DND-41 (cell line): ENCODE measurements around the gene NLRC3.

Experiments used
- ATAC-seq: fragments of 200-7000 bp; cut with Tn5 transposase; 3 replicates; pipeline ENCODE4 v1.9.1; 2021; ENCODE audit warnings: low read depth; ENCODE audit not compliant: insufficient read depth
- DNase-seq: peaks from one replicate; pipeline ENCODE4 v3.0.0-alpha.2; 2020
- H2AFZ ChIP-seq: 2 replicates; pipeline ENCODE4 v1.6.0; 2012; ENCODE audit warnings: low read depth, low read length
- H3K27ac ChIP-seq: 2 replicates; pipeline ENCODE4 v1.5.1; 2012; ENCODE audit warnings: low read length, inconsistent platforms
- H3K27me3 ChIP-seq: fragments of 200-600 bp; sonication (generic); 2 replicates; pipeline ENCODE4 v1.6.0; 2012; ENCODE audit warnings: low read length, mild to moderate bottlenecking, inconsistent platforms; ENCODE audit not compliant: insufficient read depth, poor library complexity
- H3K36me3 ChIP-seq: 2 replicates; pipeline ENCODE4 v1.5.1; 2012; ENCODE audit warnings: low read length, inconsistent platforms; ENCODE audit not compliant: insufficient read depth
- H3K4me1 ChIP-seq: 2 replicates; pipeline ENCODE4 v1.5.1; 2012; ENCODE audit warnings: mild to moderate bottlenecking, low read length; ENCODE audit not compliant: insufficient read depth
- H3K4me2 ChIP-seq: 2 replicates; pipeline ENCODE4 v1.6.0; 2012; ENCODE audit warnings: mild to moderate bottlenecking, moderate library complexity, low read length, inconsistent platforms; ENCODE audit not compliant: insufficient read depth
- H3K4me3 ChIP-seq, 2 experiments: fragments of 200-600 bp in 1 of 2; shearing (Covaris generic) in 1 of 2; 2 replicates each; pipeline ENCODE4 v1.5.1; 2012 to 2016; ENCODE audit warnings: inconsistent platforms in 2 of 2, low read length in 2 of 2, mild to moderate bottlenecking in 2 of 2, low read depth in 1 of 2, moderate library complexity in 1 of 2
- H3K79me2 ChIP-seq: 2 replicates; pipeline ENCODE4 v1.6.0; 2012; ENCODE audit warnings: low read length, inconsistent platforms; ENCODE audit not compliant: insufficient read depth
- H3K9ac ChIP-seq: 2 replicates; pipeline ENCODE4 v1.6.0; 2012; ENCODE audit warnings: low read depth, mild to moderate bottlenecking, inconsistent platforms, low read length, moderate library complexity
- H3K9me3 ChIP-seq: 2 replicates; pipeline ENCODE4 v1.5.1; 2012; ENCODE audit warnings: low read length, moderate library complexity, mild to moderate bottlenecking, inconsistent platforms; ENCODE audit not compliant: insufficient read depth, severe bottlenecking
- H4K20me1 ChIP-seq: 2 replicates; pipeline ENCODE4 v1.6.0; 2012; ENCODE audit warnings: low read length; ENCODE audit not compliant: insufficient read depth
- EZH2 ChIP-seq: IDR thresholded peaks from 3 replicates; pipeline ENCODE4 v1.6.1; 2012; ENCODE audit warnings: borderline replicate concordance, low read depth, mild to moderate bottlenecking, moderate library complexity, low read length, inconsistent platforms; ENCODE audit not compliant: severe bottlenecking
- TF ChIP-seq, protein P1 (sequence below): IDR thresholded peaks from 2 replicates; pipeline ENCODE4 v1.5.1; 2012; ENCODE audit warnings: borderline replicate concordance, low read length, moderate library complexity, mild to moderate bottlenecking; ENCODE audit not compliant: poor library complexity, severe bottlenecking; ENCODE audit errors: extremely low read depth

The NLRC3 gene

DNA sequence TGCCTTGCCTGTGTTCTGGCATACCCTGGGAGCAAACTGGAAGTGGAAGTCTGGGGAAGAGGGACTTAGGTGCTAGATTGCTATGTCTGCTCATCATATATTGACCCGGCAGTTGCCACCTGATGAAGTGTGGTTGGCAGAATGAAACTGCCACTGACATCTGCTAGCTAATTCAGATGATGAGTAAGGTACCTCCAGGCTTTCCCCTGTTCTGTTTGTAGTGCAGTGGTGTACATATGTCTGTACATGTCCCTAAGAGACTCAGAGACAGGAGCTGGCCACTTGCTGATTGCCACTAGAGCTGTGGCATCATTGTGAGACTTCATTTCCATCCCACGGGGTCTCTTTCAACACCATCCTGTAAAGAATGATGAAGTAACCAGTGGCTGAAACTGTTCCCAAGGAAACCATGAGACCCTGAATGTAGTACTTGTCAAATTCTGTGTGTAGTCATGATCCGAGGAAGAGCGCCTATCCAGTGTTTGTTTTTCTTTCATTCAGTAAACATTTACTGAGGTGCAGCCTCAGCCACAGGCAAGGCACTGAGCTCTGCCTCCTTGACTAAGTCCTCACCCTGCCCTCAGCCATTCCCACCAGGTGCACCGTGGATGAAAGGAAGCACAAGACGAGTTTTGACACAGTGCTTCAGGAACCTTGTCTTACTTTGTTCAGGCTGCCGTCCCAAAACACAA, 63.2 kb downstream of the NLRC3 start:
- no peak for ATAC-seq
- no peak overlapping the region for H3K4me2 ChIP-seq
- H4K20me1 ChIP-seq = 0 out of 2 replicates have a peak, but pooled peaks cover 2% of the 10 kb centered on the region
- H2AFZ ChIP-seq = no peak overlapping the region
- H3K4me1 ChIP-seq = peaks cover 7% of the 10 kb centered on the region
- DNase-seq = no peak
- no peak overlapping the region for H3K9ac ChIP-seq
- no peak for TF ChIP-seq EZH2
- TF ChIP-seq, protein P1, sequence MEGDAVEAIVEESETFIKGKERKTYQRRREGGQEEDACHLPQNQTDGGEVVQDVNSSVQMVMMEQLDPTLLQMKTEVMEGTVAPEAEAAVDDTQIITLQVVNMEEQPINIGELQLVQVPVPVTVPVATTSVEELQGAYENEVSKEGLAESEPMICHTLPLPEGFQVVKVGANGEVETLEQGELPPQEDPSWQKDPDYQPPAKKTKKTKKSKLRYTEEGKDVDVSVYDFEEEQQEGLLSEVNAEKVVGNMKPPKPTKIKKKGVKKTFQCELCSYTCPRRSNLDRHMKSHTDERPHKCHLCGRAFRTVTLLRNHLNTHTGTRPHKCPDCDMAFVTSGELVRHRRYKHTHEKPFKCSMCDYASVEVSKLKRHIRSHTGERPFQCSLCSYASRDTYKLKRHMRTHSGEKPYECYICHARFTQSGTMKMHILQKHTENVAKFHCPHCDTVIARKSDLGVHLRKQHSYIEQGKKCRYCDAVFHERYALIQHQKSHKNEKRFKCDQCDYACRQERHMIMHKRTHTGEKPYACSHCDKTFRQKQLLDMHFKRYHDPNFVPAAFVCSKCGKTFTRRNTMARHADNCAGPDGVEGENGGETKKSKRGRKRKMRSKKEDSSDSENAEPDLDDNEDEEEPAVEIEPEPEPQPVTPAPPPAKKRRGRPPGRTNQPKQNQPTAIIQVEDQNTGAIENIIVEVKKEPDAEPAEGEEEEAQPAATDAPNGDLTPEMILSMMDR = no peak
- H3K27me3 ChIP-seq = no peaks in the 10 kb centered on the region
- H3K27ac ChIP-seq = no peak overlapping the region
- no peaks in the 10 kb centered on the region for H3K79me2 ChIP-seq
- H3K36me3 ChIP-seq = peaks cover 47% of the 10 kb centered on the region
- H3K9me3 ChIP-seq = no peaks in the 10 kb centered on the region
- no peak overlapping the region for H3K4me3 ChIP-seq

DNA sequence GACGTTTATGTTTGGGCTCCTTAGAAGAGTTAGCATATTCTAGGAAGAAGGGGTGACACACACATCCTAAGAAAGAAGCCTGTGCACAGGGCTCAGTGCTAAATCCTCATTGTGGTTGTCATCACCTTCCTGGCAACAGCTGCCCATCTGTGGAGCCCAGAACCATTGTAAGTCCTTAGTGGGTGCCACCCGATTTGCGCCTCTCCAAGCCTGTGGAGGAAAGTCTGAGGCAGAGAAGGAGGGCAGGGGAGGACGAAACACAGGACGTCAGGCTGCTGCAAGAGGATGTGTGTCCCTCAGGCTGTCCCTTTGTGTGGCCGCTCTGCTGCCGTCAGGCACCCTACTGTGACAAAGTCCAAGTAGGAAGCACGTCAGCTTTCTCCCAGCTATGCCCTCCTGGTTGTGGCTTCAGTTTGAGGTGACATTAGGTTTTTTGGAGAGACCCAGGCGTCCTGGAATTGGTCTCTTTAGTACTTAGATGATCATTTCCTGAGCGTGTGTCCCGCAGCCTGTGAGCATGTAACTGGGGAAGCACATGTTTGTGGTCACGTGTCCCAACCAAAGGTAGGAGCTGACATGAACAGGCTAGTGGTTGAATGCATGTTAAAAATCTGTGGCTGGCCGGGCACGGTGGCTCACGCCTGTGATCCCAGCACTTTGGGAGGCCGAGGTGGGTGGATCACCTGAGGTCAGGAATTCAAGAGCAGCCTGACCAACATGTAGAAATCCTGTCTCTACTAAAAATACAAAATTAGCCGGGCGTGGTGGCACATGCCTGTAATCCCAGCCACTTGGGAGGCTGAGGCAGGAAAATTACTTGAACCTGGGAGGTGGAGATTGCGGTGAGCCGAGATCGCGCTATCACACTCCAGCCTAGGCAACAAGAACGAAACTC, 65.7 kb downstream of the NLRC3 start:
- no peaks in the 10 kb centered on the region for H3K27me3 ChIP-seq
- TF ChIP-seq EZH2 = no peak
- TF ChIP-seq, protein P1 = no peak
- H3K27ac ChIP-seq = no peak overlapping the region
- no peak overlapping the region for H3K4me2 ChIP-seq
- no peaks in the 10 kb centered on the region for H3K79me2 ChIP-seq
- ATAC-seq (no peak), DNase-seq (no peak)
- peaks cover 8% of the 10 kb centered on the region for H3K4me1 ChIP-seq
- peaks cover 54% of the 10 kb centered on the region for H3K36me3 ChIP-seq
- no peaks in the 10 kb centered on the region for H3K9me3 ChIP-seq
- H2AFZ ChIP-seq = no peak overlapping the region
- H4K20me1 ChIP-seq = no peaks in the 10 kb centered on the region
- no peak overlapping the region for H3K4me3 ChIP-seq
- H3K9ac ChIP-seq = no peak overlapping the region

DNA sequence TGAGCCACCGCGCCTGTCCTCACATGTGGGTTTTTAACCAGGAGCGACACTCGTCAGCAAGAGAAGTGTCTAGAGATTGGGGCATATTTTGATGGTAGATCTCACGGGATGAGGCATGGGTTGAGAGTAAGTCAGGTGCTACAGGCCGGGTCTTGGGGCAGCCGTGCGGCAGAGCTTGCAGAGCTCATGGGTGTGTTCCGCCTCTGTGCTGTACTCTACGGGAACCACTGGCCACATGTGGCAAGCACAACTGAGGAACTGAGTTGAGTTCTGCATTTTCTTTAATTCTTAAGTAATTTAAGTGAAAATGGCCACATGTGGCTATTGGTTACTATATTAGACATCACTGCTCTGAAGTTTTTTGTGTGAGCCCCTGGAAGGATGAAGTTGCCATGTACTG, 66.8 kb downstream of the NLRC3 start:
- Histone ChIP-seq H4K20me1 (no peaks in the 10 kb centered on the region), H3K27ac (no peak overlapping the region), H3K4me2 (no peak overlapping the region), H3K9me3 (no peaks in the 10 kb centered on the region), H3K27me3 (no peaks in the 10 kb centered on the region), H3K4me3 (no peak overlapping the region), H3K79me2 (no peaks in the 10 kb centered on the region), H3K4me1 (peaks cover 8% of the 10 kb centered on the region), H3K9ac (no peak overlapping the region), H2AFZ (no peak overlapping the region), H3K36me3 (peaks cover 48% of the 10 kb centered on the region)
- TF ChIP-seq EZH2 = no peak
- TF ChIP-seq, protein P1 = no peak
- no peak for DNase-seq
- ATAC-seq = no peak
